Adrenal gland (tissue), 5 donors: ENCODE results near the gene FHIT.

Experiments
- CTCF ChIP-seq, 6 experiments: fragments of 450-650 bp in 4 of 6; fragments of 200-600 bp in 2 of 6; sonication (generic) in 1 of 6; IDR thresholded peaks; 1 replicate in 5 of 6; 2 replicates in 1 of 6; pipeline versions ENCODE4 v1.5.1 to v1.8.0; 2016 to 2021; ENCODE audit warnings: antibody characterized with exemption in 6 of 6, mild to moderate bottlenecking in 2 of 6, moderate library complexity in 1 of 6
- POLR2A ChIP-seq, 2 donors: fragments of 450-650 bp; IDR thresholded peaks; one replicate each; pipeline ENCODE4 v1.6.1; 2017; ENCODE audit warnings: antibody characterized with exemption in 2 of 2, mild to moderate bottlenecking in 2 of 2, moderate library complexity in 1 of 2
- donor health status: DM: no; HTN: no; CAD: no.

- TF ChIP-seq CTCF (IDR thresholded peaks at IDR 0.05) (no peak), POLR2A (IDR thresholded peaks at IDR 0.05) (no peak)
These were observed 475.3 kb downstream of the FHIT start for GRCh38 chr3:60775985-60776384.
